ENCODE measurements around the gene ARVCF. TPM values are rescaled to one million over a fixed set of nuclear protein-coding genes. Genes with fewer than 3 reads are reported as not detected.

ARVCF gene
- total RNA-seq, 1 donor from 2014 or later: 108 TPM

- no peak for DNase-seq
Observed at GRCh38 chr22:20015971-20016733, 471 bp downstream of the ARVCF start.

DNA sequence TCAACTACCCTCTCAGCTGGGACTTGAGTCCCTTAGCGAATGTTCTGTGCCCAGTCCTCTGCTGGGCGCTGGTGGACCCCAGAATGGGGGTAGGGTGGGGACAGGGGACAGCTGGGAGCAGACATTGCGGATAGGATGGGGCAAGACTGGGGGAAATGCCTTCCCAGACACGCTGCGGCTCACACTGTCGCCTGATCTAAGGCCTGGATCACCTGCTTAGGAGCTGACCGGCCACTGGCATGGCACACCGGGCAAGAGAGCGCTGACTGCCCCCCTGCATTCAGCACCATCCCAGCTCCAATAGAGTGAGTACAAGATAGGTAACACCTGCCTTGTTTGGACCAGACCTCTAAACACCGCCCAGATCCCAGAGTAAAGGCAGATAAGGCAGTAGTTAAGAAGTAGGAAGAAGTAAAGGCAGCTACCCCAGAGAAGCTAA, 1.4 kb downstream of the ARVCF start:
- no peak for DNase-seq

DNA sequence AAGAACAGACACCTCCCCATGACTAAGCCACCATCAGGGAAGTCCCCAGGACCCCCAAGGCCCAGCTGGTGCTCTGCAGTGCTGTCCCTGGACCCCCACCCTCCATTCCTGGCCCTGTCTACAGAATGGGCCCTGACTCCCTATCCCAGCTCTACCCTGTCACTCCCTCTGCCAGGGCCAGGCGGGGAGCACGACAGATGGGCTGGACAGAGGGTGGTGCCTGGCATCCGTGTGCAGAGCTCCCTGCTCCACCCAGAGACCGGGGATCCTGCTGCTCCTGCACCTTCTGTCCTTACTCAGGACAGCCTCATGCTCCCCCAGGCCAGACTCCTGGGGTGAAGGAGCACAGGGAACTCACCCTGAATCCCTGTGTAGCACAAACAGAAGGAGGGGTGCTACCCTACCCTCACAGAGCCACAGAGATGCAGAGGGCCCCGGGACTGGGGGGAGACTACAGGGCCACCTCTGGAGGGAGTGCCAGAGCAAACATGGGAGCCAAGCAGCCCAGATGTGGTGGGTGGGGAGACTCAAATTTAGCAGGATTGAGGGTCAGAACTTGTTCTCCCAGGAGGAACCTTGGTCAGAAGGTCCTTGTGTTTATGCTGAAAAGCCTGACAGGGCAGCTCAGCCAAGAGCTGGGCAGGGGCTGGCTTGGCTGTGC, 2.0 kb downstream of the ARVCF start:
- no peak for DNase-seq

GRCh38 chr22:20013382-20013871, 3.2 kb downstream of the ARVCF start:
- DNase-seq: peak; percentile 87

DNA sequence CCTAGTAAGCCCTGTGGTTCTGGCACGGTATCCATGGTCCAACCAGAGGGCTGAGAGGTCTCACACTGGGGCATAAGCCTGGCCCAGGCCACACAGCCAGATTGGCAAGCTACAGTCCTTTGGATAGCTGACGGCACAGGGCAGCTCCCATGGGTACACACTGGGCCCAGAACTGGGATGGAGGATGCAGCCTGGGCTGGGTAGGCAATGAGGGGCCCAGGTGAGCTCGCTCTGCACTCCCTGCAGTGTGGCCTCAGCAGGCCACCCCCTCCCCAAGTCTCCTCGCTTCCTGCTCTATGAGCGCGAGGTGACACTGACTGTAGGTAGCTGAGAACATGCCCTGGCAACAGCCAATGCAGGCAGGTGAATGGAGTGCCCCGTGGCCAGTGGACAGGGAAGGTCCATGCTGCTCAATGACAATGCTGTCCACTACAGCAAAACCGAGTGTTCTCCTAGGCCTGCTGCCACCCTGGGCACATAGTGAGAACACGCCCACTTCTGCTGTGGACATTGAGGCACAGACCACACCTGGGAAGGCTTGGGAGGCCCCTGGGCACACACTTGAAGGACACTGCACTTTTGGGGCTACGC, 3.8 kb downstream of the ARVCF start:
- no peak for DNase-seq

- DNase-seq: no peak
Observed at GRCh38 chr22:20011993-20012740, 4.5 kb downstream of the ARVCF start.

GRCh38 chr22:20011123-20011992, 5.3 kb downstream of the ARVCF start:
- DNase-seq: no peak

GRCh38 chr22:20010307-20011122, 6.1 kb downstream of the ARVCF start:
- DNase-seq: no peak

- DNase-seq: no peak
Observed at GRCh38 chr22:20009582-20010306, 6.9 kb downstream of the ARVCF start.

- no peak for DNase-seq
Observed at GRCh38 chr22:20009018-20009491, 7.6 kb downstream of the ARVCF start.

DNA sequence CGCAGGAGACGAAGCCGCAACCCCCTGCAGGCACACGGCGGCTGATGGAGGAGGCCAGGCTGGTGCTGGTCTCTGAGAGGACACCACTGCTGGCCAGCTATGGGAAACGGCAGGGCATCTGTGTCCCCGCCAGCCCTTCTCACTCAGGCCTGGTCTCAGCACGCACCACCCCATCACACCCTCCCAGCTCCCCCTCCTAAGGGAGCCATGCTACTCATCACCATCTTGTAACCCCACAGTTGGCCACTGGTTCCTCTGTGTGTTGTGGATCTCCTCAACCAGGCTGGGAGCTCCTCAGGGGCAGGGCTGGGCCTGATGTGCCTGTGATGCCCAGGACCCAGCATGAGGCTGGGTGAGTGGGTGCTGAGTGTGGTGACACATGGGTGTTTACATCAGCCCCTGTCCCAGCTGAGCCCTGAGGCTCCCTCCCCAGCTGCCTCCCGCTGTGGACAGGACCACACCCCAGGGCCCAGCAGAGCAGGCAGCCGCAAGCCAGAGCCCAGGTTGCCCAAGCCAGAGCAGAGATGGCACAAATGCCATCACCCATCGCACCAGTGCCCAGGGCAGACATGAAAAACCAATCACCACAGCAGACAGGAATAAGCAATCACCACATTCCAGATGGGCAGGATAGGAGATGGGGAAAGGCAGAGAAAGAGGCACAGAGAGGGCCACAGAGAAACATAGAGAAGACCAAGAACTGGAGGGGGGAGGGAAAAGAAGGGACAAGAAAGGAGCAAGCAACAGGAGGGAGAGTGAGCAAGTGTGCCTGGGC, 8.2 kb downstream of the ARVCF start:
- no peak for DNase-seq

DNA sequence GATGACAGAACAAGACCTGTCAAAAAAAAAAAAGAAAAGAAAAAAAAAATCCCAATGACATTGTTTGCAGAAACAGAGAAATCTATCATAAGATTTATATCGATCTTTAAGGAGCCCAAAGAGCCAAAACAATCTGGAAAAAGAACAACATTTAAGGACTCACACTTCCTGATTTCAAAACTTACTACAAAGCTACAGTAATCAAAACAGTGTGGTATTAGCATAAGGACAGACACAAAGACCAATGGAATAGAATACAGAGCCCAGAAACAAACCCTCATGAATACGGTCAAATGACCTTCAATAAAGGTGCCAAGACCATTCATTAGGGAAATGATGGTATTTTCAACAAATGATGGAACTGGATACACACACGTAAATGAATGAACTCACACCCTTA, 12.2 kb downstream of the ARVCF start:
- DNase-seq: no peak

DNA sequence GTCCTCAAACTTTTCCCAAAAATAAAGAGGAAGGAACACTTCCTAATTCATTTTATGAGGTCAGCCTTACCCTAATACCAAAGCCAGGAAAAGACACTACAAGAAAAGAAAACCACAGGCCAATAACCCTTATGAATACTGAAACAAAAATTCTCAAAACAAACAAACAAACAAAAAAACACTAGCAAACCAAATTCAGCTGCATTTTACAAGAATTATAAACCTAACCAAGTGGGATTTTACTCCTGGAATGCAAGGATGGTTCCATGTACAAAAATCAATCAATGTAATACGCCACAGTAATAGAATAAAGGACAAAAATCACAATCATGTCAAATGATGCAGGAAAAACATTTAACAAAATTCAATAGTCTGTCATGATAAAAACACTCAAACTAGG, 13.3 kb downstream of the ARVCF start:
- DNase-seq: no peak

DNA sequence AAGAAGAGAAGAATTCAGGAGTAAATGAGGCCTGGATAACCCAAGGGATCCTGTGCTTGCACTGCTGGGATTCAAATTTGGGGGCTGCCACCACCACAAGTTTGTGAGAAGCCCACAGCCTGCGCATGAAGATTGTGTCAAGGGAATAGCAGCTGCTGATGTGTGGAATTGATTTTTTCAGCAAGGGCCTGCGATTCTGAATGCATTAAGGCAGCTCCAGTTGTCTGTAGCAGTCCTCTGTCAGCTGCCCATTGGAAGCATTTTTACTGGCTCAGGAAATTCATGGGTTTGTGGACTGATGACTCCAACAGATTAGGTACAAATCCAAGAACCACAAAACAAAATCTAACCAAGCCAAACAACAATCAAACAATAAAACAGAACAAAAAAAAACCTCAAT, 14.0 kb downstream of the ARVCF start:
- peak; percentile 83 for DNase-seq

DNA sequence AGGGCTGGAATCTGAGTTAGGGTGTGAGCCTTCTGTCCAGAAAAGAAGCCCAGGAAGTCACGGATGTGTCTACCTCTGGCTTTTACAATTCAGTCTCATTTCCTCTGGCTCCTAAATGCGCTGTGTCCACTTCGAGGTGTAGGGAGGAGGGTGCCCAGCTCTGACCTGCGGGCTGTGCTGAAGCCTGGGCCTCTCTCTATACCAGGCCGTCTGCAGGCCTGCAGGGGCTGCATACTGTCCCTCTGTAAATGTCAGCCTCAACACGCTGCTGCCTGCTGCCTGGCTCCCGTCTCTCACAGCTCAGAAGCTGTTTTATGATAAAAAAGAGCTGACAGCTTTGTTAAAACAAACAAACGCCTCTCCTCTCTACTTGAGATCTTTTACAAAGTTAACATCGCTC, 14.5 kb downstream of the ARVCF start:
- no peak for DNase-seq

DNA sequence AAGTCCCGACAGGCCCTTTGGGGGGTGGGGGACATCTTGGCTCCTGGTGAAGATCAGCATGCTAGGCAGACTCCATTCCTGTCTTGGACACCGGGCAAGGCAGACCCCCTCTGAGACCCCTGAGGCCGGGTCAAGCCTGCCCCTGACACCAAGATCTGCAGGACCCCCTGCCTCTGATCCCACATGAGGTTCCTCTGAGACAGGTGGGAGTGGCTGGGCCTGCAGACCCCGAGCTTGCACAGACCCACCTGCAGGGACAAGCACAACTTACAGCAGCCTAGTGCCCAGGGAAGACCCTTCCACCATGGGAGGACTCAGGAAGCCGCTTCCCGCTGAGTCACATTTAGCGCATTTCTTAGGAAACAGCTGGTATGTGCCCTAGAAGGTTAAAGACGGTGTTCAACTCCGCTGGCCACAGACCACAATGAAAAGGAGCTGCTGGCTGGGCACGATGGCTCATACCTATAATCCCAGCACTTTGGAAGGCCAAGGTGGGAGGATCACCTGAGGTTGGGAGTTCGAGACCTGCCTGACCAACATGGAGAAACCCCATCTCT, 15.5 kb downstream of the ARVCF start:
- DNase-seq: no peak

DNA sequence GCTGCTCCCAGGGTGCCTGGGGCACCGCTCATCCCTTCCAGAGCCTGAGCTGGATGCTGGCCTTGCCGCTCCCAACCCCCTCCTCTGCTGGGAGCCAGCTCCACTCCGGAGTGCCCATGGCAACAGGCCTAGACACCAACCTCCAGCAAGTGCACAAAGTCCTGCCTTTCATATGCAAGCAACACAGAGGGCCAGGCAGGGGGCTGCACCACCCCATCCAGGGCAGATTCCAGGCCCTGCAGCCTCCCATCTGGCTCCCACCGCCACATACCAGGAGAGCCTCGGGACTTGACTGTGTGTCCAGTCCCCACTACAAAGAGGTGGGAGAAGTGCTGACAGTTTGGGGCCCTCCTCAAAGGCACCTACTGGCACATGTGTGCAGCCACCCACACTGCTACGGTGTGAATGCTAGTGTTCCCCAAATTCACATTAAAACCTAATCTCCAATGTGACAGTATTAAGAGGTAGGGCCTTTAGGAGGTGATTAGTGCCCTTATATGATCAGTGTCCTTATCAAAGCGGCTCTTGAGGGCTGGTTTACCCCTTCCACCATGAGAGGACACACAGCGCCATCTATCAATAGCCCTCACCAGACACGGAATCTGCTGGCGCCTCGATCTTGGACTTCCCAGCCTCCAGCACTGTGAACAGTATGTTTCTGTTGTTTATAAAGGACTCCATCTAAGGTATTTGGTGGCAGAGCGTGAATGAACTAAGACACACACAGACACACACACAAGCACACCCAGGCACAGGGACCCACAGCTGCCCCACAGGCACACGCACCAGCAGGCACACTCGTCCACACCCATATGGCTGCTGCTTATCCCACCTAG, 16.2 kb downstream of the ARVCF start:
- no peak for DNase-seq

All from tongue (tissue), 2 donors.